ENCODE measurements around the gene ZNRF1.
"Not testable (repeated sequence)": the region's sequence is repeated elsewhere in the genome, so short reads cannot be mapped to it uniquely, and the experiment has no call there.

- TF ChIP-seq, protein P1, sequence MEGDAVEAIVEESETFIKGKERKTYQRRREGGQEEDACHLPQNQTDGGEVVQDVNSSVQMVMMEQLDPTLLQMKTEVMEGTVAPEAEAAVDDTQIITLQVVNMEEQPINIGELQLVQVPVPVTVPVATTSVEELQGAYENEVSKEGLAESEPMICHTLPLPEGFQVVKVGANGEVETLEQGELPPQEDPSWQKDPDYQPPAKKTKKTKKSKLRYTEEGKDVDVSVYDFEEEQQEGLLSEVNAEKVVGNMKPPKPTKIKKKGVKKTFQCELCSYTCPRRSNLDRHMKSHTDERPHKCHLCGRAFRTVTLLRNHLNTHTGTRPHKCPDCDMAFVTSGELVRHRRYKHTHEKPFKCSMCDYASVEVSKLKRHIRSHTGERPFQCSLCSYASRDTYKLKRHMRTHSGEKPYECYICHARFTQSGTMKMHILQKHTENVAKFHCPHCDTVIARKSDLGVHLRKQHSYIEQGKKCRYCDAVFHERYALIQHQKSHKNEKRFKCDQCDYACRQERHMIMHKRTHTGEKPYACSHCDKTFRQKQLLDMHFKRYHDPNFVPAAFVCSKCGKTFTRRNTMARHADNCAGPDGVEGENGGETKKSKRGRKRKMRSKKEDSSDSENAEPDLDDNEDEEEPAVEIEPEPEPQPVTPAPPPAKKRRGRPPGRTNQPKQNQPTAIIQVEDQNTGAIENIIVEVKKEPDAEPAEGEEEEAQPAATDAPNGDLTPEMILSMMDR (IDR thresholded peaks at IDR 0.05; ENCODE audit: low read depth, low read length, missing input control): not testable (repeated sequence)
- TF ChIP-seq, protein P2, sequence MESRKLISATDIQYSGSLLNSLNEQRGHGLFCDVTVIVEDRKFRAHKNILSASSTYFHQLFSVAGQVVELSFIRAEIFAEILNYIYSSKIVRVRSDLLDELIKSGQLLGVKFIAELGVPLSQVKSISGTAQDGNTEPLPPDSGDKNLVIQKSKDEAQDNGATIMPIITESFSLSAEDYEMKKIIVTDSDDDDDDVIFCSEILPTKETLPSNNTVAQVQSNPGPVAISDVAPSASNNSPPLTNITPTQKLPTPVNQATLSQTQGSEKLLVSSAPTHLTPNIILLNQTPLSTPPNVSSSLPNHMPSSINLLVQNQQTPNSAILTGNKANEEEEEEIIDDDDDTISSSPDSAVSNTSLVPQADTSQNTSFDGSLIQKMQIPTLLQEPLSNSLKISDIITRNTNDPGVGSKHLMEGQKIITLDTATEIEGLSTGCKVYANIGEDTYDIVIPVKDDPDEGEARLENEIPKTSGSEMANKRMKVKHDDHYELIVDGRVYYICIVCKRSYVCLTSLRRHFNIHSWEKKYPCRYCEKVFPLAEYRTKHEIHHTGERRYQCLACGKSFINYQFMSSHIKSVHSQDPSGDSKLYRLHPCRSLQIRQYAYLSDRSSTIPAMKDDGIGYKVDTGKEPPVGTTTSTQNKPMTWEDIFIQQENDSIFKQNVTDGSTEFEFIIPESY (IDR thresholded peaks at IDR 0.05): not testable (repeated sequence)
- TF ChIP-seq RXRA (IDR thresholded peaks at IDR 0.05); SP1 (IDR thresholded peaks at IDR 0.05); YY1 (IDR thresholded peaks at IDR 0.05); JUND (IDR thresholded peaks at IDR 0.05); TAF1 (conservative IDR thresholded peaks at IDR 0.05); MAX (IDR thresholded peaks at IDR 0.05): not testable (repeated sequence)
- TF ChIP-seq, protein P3, sequence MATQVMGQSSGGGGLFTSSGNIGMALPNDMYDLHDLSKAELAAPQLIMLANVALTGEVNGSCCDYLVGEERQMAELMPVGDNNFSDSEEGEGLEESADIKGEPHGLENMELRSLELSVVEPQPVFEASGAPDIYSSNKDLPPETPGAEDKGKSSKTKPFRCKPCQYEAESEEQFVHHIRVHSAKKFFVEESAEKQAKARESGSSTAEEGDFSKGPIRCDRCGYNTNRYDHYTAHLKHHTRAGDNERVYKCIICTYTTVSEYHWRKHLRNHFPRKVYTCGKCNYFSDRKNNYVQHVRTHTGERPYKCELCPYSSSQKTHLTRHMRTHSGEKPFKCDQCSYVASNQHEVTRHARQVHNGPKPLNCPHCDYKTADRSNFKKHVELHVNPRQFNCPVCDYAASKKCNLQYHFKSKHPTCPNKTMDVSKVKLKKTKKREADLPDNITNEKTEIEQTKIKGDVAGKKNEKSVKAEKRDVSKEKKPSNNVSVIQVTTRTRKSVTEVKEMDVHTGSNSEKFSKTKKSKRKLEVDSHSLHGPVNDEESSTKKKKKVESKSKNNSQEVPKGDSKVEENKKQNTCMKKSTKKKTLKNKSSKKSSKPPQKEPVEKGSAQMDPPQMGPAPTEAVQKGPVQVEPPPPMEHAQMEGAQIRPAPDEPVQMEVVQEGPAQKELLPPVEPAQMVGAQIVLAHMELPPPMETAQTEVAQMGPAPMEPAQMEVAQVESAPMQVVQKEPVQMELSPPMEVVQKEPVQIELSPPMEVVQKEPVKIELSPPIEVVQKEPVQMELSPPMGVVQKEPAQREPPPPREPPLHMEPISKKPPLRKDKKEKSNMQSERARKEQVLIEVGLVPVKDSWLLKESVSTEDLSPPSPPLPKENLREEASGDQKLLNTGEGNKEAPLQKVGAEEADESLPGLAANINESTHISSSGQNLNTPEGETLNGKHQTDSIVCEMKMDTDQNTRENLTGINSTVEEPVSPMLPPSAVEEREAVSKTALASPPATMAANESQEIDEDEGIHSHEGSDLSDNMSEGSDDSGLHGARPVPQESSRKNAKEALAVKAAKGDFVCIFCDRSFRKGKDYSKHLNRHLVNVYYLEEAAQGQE (IDR thresholded peaks at IDR 0.05): not testable (repeated sequence)
These were observed 92.1 kb downstream of the ZNRF1 start for GRCh38 chr16:75090899-75091298.
